ENCODE data around the gene C14orf93. TPM values are rescaled to one million over a fixed set of nuclear protein-coding genes. Genes with fewer than 3 reads are reported as not detected.
A peak's percentile ranks its signal among the peaks of the same experiment; 100 is the strongest.

Gene C14orf93
- total RNA-seq, 4 donors from 2014 or later, result 3.7 to 16.2 (median 6.7) TPM

GRCh38 chr14:22978981-22979671, 30.8 kb downstream of the C14orf93 start:
- DNase-seq, result no peak
- Histone ChIP-seq H3K36me3 (no peaks in the 10 kb centered on the region), H3K4me3 (no peak overlapping the region), H3K27ac (no peak overlapping the region), H3K27me3 (peaks cover 26 to 32% (median 32%) of the 10 kb centered on the region in 3 donors), H3K9me3 (no peaks in the 10 kb centered on the region), H3K4me1 (peaks cover 3 to 21% of the 10 kb centered on the region in 2 donors)
- in situ Hi-C loops (cut with MboI; ENCODE audit: low sequenced_read_pairs in 4 of 4) (no loop called here), intact Hi-C loops (cut with DNase I; ENCODE audit: low total_unique reads) (no loop called here)
- no peak for ATAC-seq
- TF ChIP-seq CTCF (IDR thresholded peaks at IDR 0.05 in 4 of 5, conservative IDR thresholded peaks at IDR 0.05 in 1 of 5), result no peak
- TF ChIP-seq POLR2A (IDR thresholded peaks at IDR 0.05), result no peak

- Histone ChIP-seq H3K27me3 (peaks cover 26 to 32% (median 30%) of the 10 kb centered on the region in 3 donors), H3K9me3 (no peaks in the 10 kb centered on the region), H3K4me1 (peaks cover 3 to 20% of the 10 kb centered on the region in 2 donors), H3K4me3 (no peak overlapping the region), H3K36me3 (no peaks in the 10 kb centered on the region), H3K27ac (peak overlapping the region in 1 of 4 donors; percentile 38)
- DNase-seq, result no peak
- in situ Hi-C loops (cut with MboI; ENCODE audit: low sequenced_read_pairs in 4 of 4), result no loop called here
- intact Hi-C loops (cut with DNase I; ENCODE audit: low total_unique reads), result no loop called here
- TF ChIP-seq CTCF (IDR thresholded peaks at IDR 0.05 in 4 of 5, conservative IDR thresholded peaks at IDR 0.05 in 1 of 5), result no peak
- TF ChIP-seq POLR2A (IDR thresholded peaks at IDR 0.05), result no peak
- ATAC-seq, result no peak
Observed at GRCh38 chr14:22978487-22978837, 31.5 kb downstream of the C14orf93 start.

GRCh38 chr14:22977684-22978486, 32.1 kb downstream of the C14orf93 start:
- no peaks in the 10 kb centered on the region for H3K36me3 ChIP-seq
- intact Hi-C loops (cut with DNase I; ENCODE audit: low total_unique reads) (no loop called here), in situ Hi-C loops (cut with MboI; ENCODE audit: low sequenced_read_pairs in 4 of 4) (no loop called here)
- TF ChIP-seq CTCF (IDR thresholded peaks at IDR 0.05 in 4 of 5, conservative IDR thresholded peaks at IDR 0.05 in 1 of 5) (no peak), POLR2A (IDR thresholded peaks at IDR 0.05) (no peak)
- H3K27ac ChIP-seq, result peak overlapping the region in 1 of 4 donors; percentile 38
- DNase-seq (no peak), ATAC-seq (no peak)
- peaks cover 26 to 28% (median 27%) of the 10 kb centered on the region in 3 donors for H3K27me3 ChIP-seq
- H3K4me1 ChIP-seq, result peaks cover under 1 to 14% of the 10 kb centered on the region in 2 donors
- no peak overlapping the region for H3K4me3 ChIP-seq
- H3K9me3 ChIP-seq, result no peaks in the 10 kb centered on the region

GRCh38 chr14:22977434-22977683, 32.6 kb downstream of the C14orf93 start:
- H3K4me1 ChIP-seq, result peaks cover 0 to 9% of the 10 kb centered on the region in 2 donors
- ATAC-seq (no peak), DNase-seq (no peak)
- in situ Hi-C loops (cut with MboI; ENCODE audit: low sequenced_read_pairs in 4 of 4) (no loop called here), intact Hi-C loops (cut with DNase I; ENCODE audit: low total_unique reads) (no loop called here)
- H3K27me3 ChIP-seq, result peaks cover 22 to 25% (median 23%) of the 10 kb centered on the region in 3 donors
- no peaks in the 10 kb centered on the region for H3K36me3 ChIP-seq
- H3K27ac ChIP-seq, result peak overlapping the region in 1 of 4 donors; percentile 38
- H3K9me3 ChIP-seq, result no peaks in the 10 kb centered on the region
- H3K4me3 ChIP-seq, result no peak overlapping the region
- no peak for TF ChIP-seq POLR2A (IDR thresholded peaks at IDR 0.05)
- no peak for TF ChIP-seq CTCF (IDR thresholded peaks at IDR 0.05 in 4 of 5, conservative IDR thresholded peaks at IDR 0.05 in 1 of 5)

Data from gastrocnemius medialis (tissue), 4 donors.